Fibroblast of lung (primary cell): ENCODE results near the gene TMTC2. TPM values are rescaled to one million over a fixed set of nuclear protein-coding genes. Genes with fewer than 3 reads are reported as not detected.
A peak's percentile ranks its signal among the peaks of the same experiment; 100 is the strongest.

Experiments used
- DNase-seq, 2 donors: peaks; one replicate each; pipeline versions ENCODE4 v3.0.0 to v3.0.0-alpha.2; 2010; ENCODE audit warnings: low read depth in 2 of 2
- H2AFZ ChIP-seq: 2 replicates; pipeline ENCODE4 v1.5.1; 2012; ENCODE audit warnings: low read length, control low read depth, inconsistent platforms
- H3K27ac ChIP-seq: 2 replicates; pipeline ENCODE4 v1.5.1; 2011; ENCODE audit warnings: low read length, control low read depth; ENCODE audit not compliant: insufficient read depth
- H3K27me3 ChIP-seq: 2 replicates; pipeline ENCODE4 v1.5.1; 2011; ENCODE audit warnings: mild to moderate bottlenecking, low read length; ENCODE audit not compliant: control insufficient read depth, insufficient read depth
- H3K36me3 ChIP-seq: 2 replicates; pipeline ENCODE4 v1.5.1; 2011; ENCODE audit warnings: low read length; ENCODE audit not compliant: control insufficient read depth, insufficient read depth
- H3K4me1 ChIP-seq: 2 replicates; pipeline ENCODE4 v1.5.1; 2011; ENCODE audit warnings: low read length; ENCODE audit not compliant: control insufficient read depth, insufficient read depth; ENCODE audit errors: extremely low read depth
- H3K4me2 ChIP-seq: 2 replicates; pipeline ENCODE4 v1.5.1; 2011; ENCODE audit warnings: low read length, control low read depth; ENCODE audit not compliant: insufficient read depth; ENCODE audit errors: extremely low read depth
- H3K4me3 ChIP-seq, 4 experiments: fragments of 200-600 bp in 1 of 4; sonication (generic) in 1 of 4; replicated peaks in 1 of 4; 2 replicates each; pipeline ENCODE4 v1.5.1; 2011 to 2016; ENCODE audit warnings: low read length in 4 of 4, low read depth in 3 of 4, mild to moderate bottlenecking in 3 of 4, control low read depth in 2 of 4, inconsistent platforms in 1 of 4, mixed read lengths in 1 of 4; ENCODE audit not compliant: insufficient read depth in 1 of 4; ENCODE audit errors: control extremely low read depth in 1 of 4
- H3K79me2 ChIP-seq: 2 replicates; pipeline ENCODE4 v1.5.1; 2012; ENCODE audit warnings: mild to moderate bottlenecking, low read length, inconsistent platforms; ENCODE audit not compliant: control insufficient read depth, insufficient read depth
- H3K9ac ChIP-seq: 2 replicates; pipeline ENCODE4 v1.5.1; 2011; ENCODE audit warnings: mild to moderate bottlenecking, low read length, control low read depth; ENCODE audit not compliant: insufficient read depth
- H3K9me3 ChIP-seq: 2 replicates; pipeline ENCODE4 v1.5.1; 2012; ENCODE audit warnings: low read depth, low read length; ENCODE audit not compliant: control insufficient read depth, insufficient read depth
- H4K20me1 ChIP-seq: 2 replicates; pipeline ENCODE4 v1.5.1; 2011; ENCODE audit warnings: low read length; ENCODE audit not compliant: control insufficient read depth, insufficient read depth; ENCODE audit errors: extremely low read depth
- EZH2 ChIP-seq: IDR thresholded peaks from 2 replicates; pipeline ENCODE4 v1.5.1; 2012; ENCODE audit warnings: low read length, control low read depth, mild to moderate bottlenecking; ENCODE audit errors: missing control alignments
- polyA plus RNA-seq, 2 donors: library from polyadenylated mRNA; depleted of rRNA in 1 of 2; stranded (reverse) in 1 of 2; unstranded in 1 of 2; fragments of >200 nt; gene quantifications; 2 replicates each; pipeline ENCODE4 v1.2.1, GENCODE V29; 2011 to 2012; ENCODE audit warnings: missing spikeins in 1 of 2
- total RNA-seq: library from RNA; depleted of rRNA; stranded (reverse); fragments of >200 nt; gene quantifications from 2 replicates; pipeline ENCODE4 v1.2.1, GENCODE V29; 2014
- TF ChIP-seq, protein P1 (sequence below), 2 donors: IDR thresholded peaks in 1 of 2; conservative IDR thresholded peaks in 1 of 2; 1 replicate in 1 of 2; 2 replicates in 1 of 2; pipeline ENCODE4 v1.5.1; 2011 to 2012; ENCODE audit warnings: low read length in 2 of 2, control low read depth in 1 of 2, inconsistent platforms in 1 of 2, low read depth in 1 of 2, mild to moderate bottlenecking in 1 of 2

TMTC2 gene
- total and polyA plus RNA-seq, 2 donors (not counting 1 experiment from before 2014, with no cell fraction given): 3.5 to 9.7 TPM

GRCh38 chr12:82872088-82872487 lies 185.4 kb downstream of the TMTC2 start:
- Histone ChIP-seq H2AFZ (no peak overlapping the region), H3K9ac (no peak overlapping the region)
- no peak for DNase-seq

GRCh38 chr12:82873309-82873708 lies 186.6 kb downstream of the TMTC2 start:
- Histone ChIP-seq H3K36me3 (no peaks in the 10 kb centered on the region), H2AFZ (no peak overlapping the region), H3K27me3 (no peaks in the 10 kb centered on the region), H4K20me1 (no peaks in the 10 kb centered on the region), H3K4me1 (no peaks in the 10 kb centered on the region), H3K79me2 (no peaks in the 10 kb centered on the region), H3K9me3 (no peaks in the 10 kb centered on the region), H3K9ac (no peak overlapping the region), H3K4me3 (no peak overlapping the region), H3K27ac (no peak overlapping the region), H3K4me2 (no peak overlapping the region)
- DNase-seq: no peak
- TF ChIP-seq, protein P1, sequence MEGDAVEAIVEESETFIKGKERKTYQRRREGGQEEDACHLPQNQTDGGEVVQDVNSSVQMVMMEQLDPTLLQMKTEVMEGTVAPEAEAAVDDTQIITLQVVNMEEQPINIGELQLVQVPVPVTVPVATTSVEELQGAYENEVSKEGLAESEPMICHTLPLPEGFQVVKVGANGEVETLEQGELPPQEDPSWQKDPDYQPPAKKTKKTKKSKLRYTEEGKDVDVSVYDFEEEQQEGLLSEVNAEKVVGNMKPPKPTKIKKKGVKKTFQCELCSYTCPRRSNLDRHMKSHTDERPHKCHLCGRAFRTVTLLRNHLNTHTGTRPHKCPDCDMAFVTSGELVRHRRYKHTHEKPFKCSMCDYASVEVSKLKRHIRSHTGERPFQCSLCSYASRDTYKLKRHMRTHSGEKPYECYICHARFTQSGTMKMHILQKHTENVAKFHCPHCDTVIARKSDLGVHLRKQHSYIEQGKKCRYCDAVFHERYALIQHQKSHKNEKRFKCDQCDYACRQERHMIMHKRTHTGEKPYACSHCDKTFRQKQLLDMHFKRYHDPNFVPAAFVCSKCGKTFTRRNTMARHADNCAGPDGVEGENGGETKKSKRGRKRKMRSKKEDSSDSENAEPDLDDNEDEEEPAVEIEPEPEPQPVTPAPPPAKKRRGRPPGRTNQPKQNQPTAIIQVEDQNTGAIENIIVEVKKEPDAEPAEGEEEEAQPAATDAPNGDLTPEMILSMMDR (conservative IDR thresholded peaks at IDR 0.05 in 1 of 2, IDR thresholded peaks at IDR 0.05 in 1 of 2; ENCODE audit: low read depth in 1 of 2, low read length in 2 of 2): no peak
- no peak for TF ChIP-seq EZH2

More at GRCh38 chr12:82872088-82872487, 185.4 kb downstream of the TMTC2 start:
- H3K4me1 ChIP-seq: no peaks in the 10 kb centered on the region
- H3K79me2 ChIP-seq: no peaks in the 10 kb centered on the region
- no peak overlapping the region for H3K4me2 ChIP-seq
- no peaks in the 10 kb centered on the region for H3K36me3 ChIP-seq
- H3K27ac ChIP-seq: no peak overlapping the region
- no peaks in the 10 kb centered on the region for H4K20me1 ChIP-seq
- H3K4me3 ChIP-seq: no peak overlapping the region
- no peaks in the 10 kb centered on the region for H3K9me3 ChIP-seq
- TF ChIP-seq, protein P1 (conservative IDR thresholded peaks at IDR 0.05 in 1 of 2, IDR thresholded peaks at IDR 0.05 in 1 of 2; ENCODE audit: low read depth in 1 of 2, low read length in 2 of 2): no peak
- no peak for TF ChIP-seq EZH2
- no peaks in the 10 kb centered on the region for H3K27me3 ChIP-seq

DNA sequence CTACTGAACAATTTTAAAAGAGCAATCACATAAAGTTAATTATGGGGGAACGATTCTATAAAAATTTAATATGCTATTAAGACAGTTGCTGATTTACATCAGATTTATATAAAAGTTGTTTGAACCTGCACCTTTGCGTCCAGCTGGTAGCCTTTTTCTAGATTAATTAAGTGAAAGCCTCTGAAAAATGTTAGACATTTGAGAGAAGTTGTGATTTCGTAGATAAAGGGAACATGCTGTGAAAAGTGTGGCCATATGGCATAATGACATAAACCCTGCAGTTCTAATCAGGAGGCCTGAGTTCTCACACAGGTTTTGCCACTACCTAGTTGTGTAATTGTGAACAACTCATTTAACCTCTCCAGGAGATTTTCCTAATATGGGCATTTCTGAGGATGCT lies 187.2 kb downstream of the TMTC2 start:
- no peak overlapping the region for H3K27ac ChIP-seq
- H3K36me3 ChIP-seq: no peaks in the 10 kb centered on the region
- TF ChIP-seq, protein P1 (conservative IDR thresholded peaks at IDR 0.05 in 1 of 2, IDR thresholded peaks at IDR 0.05 in 1 of 2; ENCODE audit: low read depth in 1 of 2, low read length in 2 of 2): no peak
- TF ChIP-seq EZH2: no peak
- no peaks in the 10 kb centered on the region for H4K20me1 ChIP-seq
- no peak overlapping the region for H3K4me3 ChIP-seq
- H3K27me3 ChIP-seq: no peaks in the 10 kb centered on the region
- no peak overlapping the region for H3K4me2 ChIP-seq
- H2AFZ ChIP-seq: no peak overlapping the region
- no peaks in the 10 kb centered on the region for H3K79me2 ChIP-seq
- no peak overlapping the region for H3K9ac ChIP-seq
- no peaks in the 10 kb centered on the region for H3K4me1 ChIP-seq
- DNase-seq: peak in 1 of 2 donors; percentile 8
- H3K9me3 ChIP-seq: no peaks in the 10 kb centered on the region
